Thyroid gland (tissue), 4 donors: Measurements from ENCODE around the gene SPATA17. TPM values are rescaled to one million over a fixed set of nuclear protein-coding genes. Genes with fewer than 3 reads are reported as not detected.
"Not testable (repeated sequence)": the region's sequence is repeated elsewhere in the genome, so short reads cannot be mapped to it uniquely, and the experiment has no call there.

ENCODE experiments used
- DNase-seq, 2 donors: peaks; one replicate each; pipeline ENCODE4 v3.0.0-alpha.2; 2019
- H3K27ac ChIP-seq, 3 donors: fragments of 200-600 bp; sonication (generic); 1 replicate in 2 of 3; 2 replicates in 1 of 3; pipeline ENCODE4 v1.5.1; 2016 to 2019; ENCODE audit warnings: mild to moderate bottlenecking in 1 of 3, moderate library complexity in 1 of 3
- H3K27me3 ChIP-seq: fragments of 200-600 bp; sonication (generic); one replicate; pipeline ENCODE4 v1.5.1; 2019
- H3K36me3 ChIP-seq, 2 donors: fragments of 200-600 bp; sonication (generic); one replicate each; pipeline ENCODE4 v1.5.1; 2016 to 2019
- H3K4me1 ChIP-seq, 2 donors: fragments of 200-600 bp; sonication (generic); one replicate each; pipeline ENCODE4 v1.5.1; 2017 to 2019
- H3K4me3 ChIP-seq, 3 donors: fragments of 200-600 bp; sonication (generic); replicated peaks in 1 of 3; 1 replicate in 2 of 3; 2 replicates in 1 of 3; pipeline ENCODE4 v1.5.1; 2016; ENCODE audit warnings: mild to moderate bottlenecking in 1 of 3
- H3K9me3 ChIP-seq: fragments of 200-600 bp; sonication (generic); one replicate; pipeline ENCODE4 v1.5.1; 2017
- CTCF ChIP-seq, 6 experiments: fragments of 200-600 bp in 3 of 6; fragments of 450-650 bp in 3 of 6; sonication (generic) in 3 of 6; IDR thresholded peaks; one replicate each; pipeline ENCODE4 v1.5.1; 2016 to 2019; ENCODE audit warnings: antibody characterized with exemption in 6 of 6, mild to moderate bottlenecking in 2 of 6, inconsistent platforms in 1 of 6, moderate library complexity in 1 of 6
- POLR2A ChIP-seq, 2 donors: fragments of 450-650 bp; IDR thresholded peaks; one replicate each; pipeline ENCODE4 v1.6.1; 2017; ENCODE audit warnings: antibody characterized with exemption in 2 of 2, mild to moderate bottlenecking in 2 of 2, moderate library complexity in 1 of 2
- WGBS, 2 donors: methylation state at CpG; one replicate each; pipeline ENCODE4 v1.1.5; 2017; 5-methylcytosine and 5-hydroxymethylcytosine counted together
- intact Hi-C: fragments of 100-400 bp; cut with DNase I; formaldehyde crosslinking; loops from one replicate; pipeline ENCODE4 v1.15.1; 2023
- total RNA-seq, 4 donors: library from RNA; depleted of rRNA; stranded (reverse); fragments of >200 nt; gene quantifications; one replicate each; pipeline ENCODE4 v1.2.3, GENCODE V29; 2016

The SPATA17 gene
- total RNA-seq, 4 donors from 2014 or later = 1.2 to 5.8 (median 3.2) TPM

- no peak overlapping the region for H3K4me3 ChIP-seq
- intact Hi-C loops = no loop called here
- no peaks in the 10 kb centered on the region for H3K27me3 ChIP-seq
- TF ChIP-seq POLR2A (IDR thresholded peaks at IDR 0.05) (no peak), CTCF (IDR thresholded peaks at IDR 0.05) (no peak)
- no peak for DNase-seq
- H3K27ac ChIP-seq = no peak overlapping the region
- H3K36me3 ChIP-seq = no peaks in the 10 kb centered on the region
- no peaks in the 10 kb centered on the region for H3K9me3 ChIP-seq
- H3K4me1 ChIP-seq = no peaks in the 10 kb centered on the region
- 80 to 85% methylated on average over 2 of the region's 2 CpGs for WGBS, 2 donors
Observed at GRCh38 chr1:217673387-217673786, 42.2 kb downstream of the SPATA17 start.

DNA sequence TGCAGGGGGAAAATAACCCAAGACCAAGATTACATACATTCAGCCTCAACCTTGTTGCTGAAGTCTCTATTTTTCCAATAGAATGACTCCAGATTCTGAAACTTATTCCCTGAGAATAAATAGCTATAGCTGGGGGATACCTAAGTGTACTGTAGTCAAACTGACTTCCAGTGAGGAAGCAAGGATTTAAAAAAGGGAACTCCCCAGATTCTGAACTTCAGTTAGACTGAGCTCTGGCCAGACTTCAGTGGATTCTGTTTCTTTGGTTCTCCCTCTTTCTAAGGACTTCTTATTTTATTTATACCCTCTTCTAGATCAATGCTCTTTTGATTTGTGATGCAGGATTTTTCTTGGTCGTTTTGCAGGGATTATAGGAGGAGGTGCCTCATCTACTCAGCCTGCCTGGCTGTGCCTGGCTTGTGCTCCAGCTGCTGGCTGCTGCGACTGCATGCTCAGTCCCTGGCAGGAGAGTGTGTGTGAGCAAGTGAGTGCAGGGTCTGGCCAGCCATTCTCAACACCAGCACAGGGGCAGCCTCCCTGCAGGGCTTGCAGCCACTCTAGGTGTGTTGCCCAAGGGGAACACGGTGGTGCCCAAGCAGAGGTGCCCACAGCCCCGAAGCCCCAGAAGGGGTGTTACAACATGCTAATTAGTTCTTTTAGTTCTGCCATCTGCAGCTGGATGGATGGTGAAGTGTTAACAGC, 43.0 kb downstream of the SPATA17 start:
- 54 to 70% methylated on average over 2 to 4 of the region's 4 CpGs for WGBS, 2 donors
- H3K27me3 ChIP-seq = no peaks in the 10 kb centered on the region
- H3K4me3 ChIP-seq = no peak overlapping the region
- H3K27ac ChIP-seq = no peak overlapping the region
- no peak for DNase-seq
- TF ChIP-seq CTCF (IDR thresholded peaks at IDR 0.05) (no peak), POLR2A (IDR thresholded peaks at IDR 0.05) (no peak)
- intact Hi-C loops = no loop called here
- no peaks in the 10 kb centered on the region for H3K9me3 ChIP-seq
- H3K4me1 ChIP-seq = no peaks in the 10 kb centered on the region
- H3K36me3 ChIP-seq = no peaks in the 10 kb centered on the region

- no peaks in the 10 kb centered on the region for H3K27me3 ChIP-seq
- H3K27ac ChIP-seq = no peak overlapping the region
- TF ChIP-seq CTCF (IDR thresholded peaks at IDR 0.05) (no peak), POLR2A (IDR thresholded peaks at IDR 0.05) (no peak)
- H3K9me3 ChIP-seq = no peaks in the 10 kb centered on the region
- no peak for DNase-seq
- no peaks in the 10 kb centered on the region for H3K4me1 ChIP-seq
- intact Hi-C loops = no loop called here
- WGBS, 2 donors = 90 to 92% methylated on average over 5 of the region's 5 CpGs
- H3K36me3 ChIP-seq = no peaks in the 10 kb centered on the region
- no peak overlapping the region for H3K4me3 ChIP-seq
Observed at GRCh38 chr1:217681806-217682205, 50.7 kb downstream of the SPATA17 start.

GRCh38 chr1:217687511-217687910, 56.4 kb downstream of the SPATA17 start:
- WGBS, 2 donors = 91 to 94% methylated on average over 4 of the region's 4 CpGs
- no peak for TF ChIP-seq CTCF (IDR thresholded peaks at IDR 0.05)
- intact Hi-C loops = no loop called here
- Histone ChIP-seq H3K27me3 (no peaks in the 10 kb centered on the region), H3K4me1 (no peaks in the 10 kb centered on the region), H3K36me3 (no peaks in the 10 kb centered on the region), H3K9me3 (no peaks in the 10 kb centered on the region), H3K27ac (no peak overlapping the region), H3K4me3 (no peak overlapping the region)
- no peak for DNase-seq

DNA sequence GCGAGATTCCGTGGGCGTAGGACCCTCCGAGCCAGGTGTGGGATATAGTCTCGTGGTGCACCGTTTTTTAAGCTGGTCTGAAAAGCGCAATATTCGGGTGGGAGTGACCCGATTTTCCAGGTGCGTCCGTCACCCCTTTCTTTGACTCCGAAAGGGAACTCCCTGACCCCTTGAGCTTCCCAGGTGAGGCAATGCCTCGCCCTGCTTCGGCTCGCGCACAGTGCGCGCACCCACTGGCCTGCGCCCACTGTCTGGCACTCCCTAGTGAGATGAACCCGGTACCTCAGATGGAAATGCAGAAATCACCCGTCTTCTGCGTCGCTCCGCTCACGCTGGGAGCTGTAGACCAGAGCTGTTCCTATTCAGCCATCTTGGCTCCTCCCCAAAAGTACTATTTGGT, 65.0 kb downstream of the SPATA17 start:
- 91 to 94% methylated on average over 22 to 25 of the region's 25 CpGs for WGBS, 2 donors
- H3K27me3 ChIP-seq, H3K27ac ChIP-seq, H3K36me3 ChIP-seq, H3K4me1 ChIP-seq, intact Hi-C loops, DNase-seq, H3K9me3 ChIP-seq, H3K4me3 ChIP-seq: not testable (repeated sequence)
